Fibroblast of skin of scalp (primary cell): ENCODE data around the gene GLDN.

Source experiments
- DNase-seq: peaks from one replicate; pipeline ENCODE4 v3.0.0-alpha.2; 2013

The GLDN gene

DNA sequence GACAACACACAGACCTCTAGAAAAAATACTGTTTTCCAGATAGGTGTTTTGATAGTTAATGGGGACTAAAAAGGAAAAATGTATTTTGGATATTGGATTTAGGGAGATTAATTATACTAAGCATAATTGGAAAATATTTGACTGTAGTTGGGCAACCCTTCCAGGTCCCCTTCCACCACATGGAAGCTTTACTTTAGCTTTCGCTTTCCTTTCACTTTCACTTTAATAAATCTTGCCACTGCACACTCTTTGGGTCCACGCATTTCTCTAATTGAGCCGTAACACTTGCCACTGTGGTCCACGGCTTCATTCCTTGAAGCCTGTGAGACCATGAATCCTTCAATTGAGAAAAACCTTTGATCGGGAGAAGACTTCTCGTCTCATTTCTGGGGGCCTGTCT, 15.5 kb downstream of the GLDN start:
- DNase-seq, result no peak

DNA sequence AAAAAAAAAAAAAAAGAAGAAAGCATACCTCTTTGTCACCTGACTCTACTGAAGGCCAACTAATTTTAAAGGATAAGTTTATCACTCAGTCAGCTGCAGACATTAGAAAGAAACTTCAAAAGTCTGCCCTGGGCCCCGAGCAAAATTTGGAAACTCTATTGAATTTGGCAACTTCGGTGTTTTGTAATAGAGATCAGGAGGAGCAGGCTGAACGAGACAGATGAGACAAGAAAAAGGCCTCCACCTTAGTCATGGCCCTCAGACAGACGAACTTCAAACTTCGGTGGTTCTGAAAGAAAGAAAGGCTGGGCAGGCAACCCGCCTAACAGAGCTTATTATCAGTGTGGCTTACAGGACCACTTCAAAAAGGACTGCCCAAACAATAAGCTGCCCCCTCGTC, 18.5 kb downstream of the GLDN start:
- DNase-seq, result no peak

DNA sequence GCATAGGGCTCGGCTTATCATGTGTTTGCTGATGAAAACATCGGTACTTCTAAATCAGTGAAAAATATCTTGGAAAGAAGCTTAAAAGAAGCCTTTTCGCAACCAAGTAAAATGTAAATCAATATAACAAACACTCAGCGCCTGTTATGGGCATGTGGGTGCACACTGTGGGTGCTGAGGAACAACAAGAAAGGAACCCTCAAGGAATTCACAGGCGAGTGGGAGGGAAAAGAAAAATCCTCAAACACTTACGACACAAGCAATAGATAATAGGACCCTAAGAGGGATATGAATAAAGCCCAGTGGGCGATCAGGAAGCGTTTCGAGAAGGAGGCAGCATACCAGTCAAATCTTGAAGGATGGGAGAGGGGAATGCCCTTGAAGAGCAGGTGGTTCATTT, 21.9 kb downstream of the GLDN start:
- no peak for DNase-seq

DNA sequence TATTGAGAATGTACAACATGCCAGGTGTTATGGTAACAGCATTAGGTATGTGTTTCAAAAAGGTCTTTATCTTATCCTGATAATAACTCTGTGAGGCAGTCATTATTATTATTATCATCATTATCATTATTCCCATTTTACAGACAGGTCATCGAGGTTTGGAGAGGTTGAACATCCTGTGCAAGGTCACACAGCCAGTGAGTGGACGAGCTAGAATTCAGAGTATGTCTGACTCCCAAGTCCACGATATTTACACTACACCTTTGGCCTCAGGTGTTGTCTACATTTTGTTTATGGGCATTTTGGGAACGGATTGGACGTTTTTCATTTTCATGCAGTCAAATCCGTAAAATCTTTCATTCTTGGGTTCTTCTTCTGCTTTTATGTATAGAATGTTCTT, 24.0 kb downstream of the GLDN start:
- DNase-seq, result no peak

DNA sequence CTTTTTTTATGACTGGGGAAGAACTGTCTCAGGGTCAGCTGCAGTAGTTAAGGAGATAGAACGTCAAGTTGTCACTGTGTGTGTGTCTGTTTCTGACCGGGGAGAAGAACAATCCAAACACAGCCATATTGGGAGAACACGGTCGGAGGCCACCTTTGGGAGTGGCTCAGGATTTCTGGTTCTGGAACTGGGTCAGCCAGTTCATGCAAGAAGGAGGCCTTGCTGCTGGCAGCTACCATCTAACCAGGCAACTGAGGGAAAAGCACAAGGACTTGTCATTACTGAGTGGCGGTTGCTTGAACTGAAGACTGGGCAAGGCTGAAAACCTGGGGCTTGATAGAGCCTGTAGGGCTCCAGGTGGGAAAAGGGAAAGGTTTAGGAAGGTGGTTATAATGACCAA, 24.6 kb downstream of the GLDN start:
- DNase-seq, result no peak

DNA sequence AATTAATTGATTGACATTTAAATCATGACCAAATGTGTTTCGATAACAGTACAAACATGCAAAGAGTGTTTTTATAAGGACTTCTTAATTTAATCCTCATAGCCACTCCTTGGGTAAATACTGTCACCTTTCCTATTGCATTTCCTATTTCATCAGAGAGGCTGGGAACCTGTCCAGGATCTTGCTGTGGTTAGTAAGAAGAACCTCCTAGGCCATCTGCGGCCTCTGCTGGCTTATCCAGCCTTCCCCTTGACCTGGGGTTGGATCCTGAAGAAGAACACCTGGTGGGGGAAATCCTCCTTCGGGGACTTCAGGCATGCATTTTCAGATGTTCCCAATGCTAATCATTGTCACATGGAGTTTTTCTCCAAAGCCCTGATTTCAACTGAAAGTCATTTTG, 25.5 kb downstream of the GLDN start:
- peak; percentile 8 for DNase-seq

DNA sequence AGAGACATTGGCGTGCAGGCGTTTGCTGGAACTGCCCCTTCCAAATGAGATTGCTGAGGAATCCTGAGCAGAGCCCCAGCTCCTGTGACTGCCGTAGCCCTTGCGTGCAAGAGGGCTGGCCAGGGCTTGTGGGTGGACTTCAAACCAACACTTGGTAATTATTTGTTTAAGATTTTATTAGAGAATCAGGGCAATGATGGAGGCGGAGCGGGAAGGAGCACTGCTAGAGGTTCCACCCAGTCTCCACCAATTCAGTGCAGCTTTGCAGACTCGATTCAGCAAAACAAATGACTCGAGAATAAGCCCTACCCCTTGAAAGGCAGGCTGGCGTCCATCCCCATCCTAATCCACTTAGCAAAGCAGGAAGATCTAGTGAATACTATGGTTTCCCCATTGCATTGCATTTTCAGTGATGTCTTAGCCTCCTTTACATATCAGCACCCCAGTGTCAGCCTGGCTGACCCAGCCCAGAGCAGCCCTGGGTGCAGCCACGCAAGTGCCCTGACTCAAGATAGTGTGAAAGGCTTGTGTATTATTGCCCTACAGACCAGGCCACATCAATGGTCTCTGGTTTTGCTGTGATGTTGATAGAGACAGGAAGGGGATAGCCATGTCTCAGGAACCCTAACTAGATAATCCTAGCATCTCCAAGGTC, 26.0 kb downstream of the GLDN start:
- DNase-seq, result peak; percentile 9

DNA sequence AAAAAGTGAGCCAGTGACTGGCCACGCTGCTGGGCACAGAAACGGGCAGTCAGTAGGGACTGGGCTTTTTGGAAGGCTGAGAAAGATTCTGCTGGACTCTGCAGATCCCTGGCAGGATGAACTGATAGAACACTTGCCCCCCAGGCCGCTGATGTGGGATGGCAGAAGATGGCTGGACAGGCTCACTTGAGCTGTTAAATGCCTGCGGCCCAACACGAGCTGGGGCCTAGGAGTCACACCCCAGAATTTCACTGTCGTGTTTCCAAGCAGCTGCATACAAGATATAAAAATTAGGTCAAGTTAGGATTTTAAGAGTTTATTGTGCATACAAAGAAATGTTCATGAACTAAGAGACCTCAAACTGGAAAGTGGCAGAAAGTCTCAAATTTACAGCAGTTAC, 26.9 kb downstream of the GLDN start:
- DNase-seq, result no peak

DNA sequence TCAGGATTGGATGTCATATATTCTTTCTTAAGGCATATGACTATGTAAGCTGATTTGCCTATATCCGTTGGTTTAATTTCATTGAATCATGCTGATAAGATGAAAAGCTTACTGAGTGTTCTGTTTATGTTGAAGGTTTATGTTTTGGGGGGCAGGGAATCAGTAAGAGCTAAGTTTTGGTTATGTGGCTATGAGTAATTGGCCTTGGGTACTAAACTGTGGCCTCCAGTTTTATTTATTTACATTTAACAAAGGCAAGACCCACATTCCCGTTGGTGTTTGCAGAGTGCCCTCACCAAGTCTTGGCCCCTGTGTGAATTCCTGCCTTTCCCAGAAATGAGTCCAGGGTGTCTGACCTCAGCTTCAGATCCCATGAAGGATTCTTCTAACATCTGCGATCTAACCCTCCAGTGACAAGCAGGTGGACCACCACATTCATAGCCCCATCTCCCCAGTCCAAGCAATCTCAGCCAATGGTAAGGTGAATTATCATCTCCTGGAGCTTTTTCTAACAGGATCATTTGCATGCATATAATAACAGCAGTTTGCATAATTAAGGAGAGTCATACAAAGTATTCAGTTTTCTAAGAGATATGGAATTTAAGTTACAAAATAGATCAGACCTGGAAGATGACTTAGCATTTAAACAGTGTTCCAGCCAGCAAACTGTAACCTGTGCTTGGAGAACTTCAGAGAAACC, 27.4 kb downstream of the GLDN start:
- DNase-seq, result peak; percentile 22

DNA sequence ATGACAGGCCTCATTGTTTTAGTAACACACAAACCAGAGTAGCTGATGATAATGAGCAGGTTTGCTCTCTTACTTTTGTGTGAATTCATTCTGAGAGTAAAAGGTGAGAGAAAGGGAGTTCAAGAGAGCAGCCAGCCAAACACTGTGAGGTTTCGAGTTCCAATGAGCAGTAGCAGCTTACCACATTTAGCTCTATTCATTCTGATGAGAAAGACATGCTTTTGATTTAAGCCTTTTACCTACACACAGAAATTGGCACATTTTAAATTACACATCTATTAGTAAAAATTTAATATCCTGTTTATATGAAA, 28.0 kb downstream of the GLDN start:
- DNase-seq, result no peak

DNA sequence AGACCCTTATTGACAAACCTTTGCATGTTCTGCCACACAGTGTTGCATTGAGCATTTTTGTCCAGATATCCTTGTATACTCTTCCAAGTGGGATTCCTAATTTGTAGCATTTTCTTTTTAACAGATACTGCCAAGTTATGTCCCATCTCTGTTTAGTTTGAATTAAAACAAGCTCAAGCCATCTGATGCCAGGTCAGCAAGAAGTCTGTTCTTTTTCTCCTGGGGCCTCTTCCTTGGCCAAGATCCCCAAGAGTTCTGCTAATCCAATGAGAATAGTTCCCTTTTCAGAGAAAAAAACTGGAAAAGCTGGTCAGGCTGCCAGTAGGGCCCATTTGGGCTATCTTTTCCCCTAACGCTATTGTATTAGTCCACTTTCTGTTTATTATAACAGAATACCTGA, 29.8 kb downstream of the GLDN start:
- DNase-seq, result no peak

DNA sequence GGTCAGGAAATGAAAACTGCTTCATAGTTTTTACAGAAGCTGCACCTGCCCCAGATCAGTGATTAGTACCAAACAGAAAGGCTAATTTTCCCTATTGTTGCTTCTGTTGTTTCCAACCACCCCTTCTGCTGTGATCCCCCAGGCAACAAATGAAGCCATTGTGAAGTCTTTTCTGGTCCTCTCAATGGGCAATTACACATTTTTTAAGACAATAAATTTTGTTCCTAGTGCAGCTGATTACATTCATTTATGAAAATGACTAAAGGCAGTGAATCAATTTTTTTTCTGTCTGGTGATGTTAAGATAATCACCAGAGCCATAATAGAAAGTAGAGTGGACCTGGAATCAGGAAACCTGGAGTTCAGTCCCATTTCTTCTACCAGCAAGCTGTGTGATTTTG, 32.7 kb downstream of the GLDN start:
- no peak for DNase-seq

DNA sequence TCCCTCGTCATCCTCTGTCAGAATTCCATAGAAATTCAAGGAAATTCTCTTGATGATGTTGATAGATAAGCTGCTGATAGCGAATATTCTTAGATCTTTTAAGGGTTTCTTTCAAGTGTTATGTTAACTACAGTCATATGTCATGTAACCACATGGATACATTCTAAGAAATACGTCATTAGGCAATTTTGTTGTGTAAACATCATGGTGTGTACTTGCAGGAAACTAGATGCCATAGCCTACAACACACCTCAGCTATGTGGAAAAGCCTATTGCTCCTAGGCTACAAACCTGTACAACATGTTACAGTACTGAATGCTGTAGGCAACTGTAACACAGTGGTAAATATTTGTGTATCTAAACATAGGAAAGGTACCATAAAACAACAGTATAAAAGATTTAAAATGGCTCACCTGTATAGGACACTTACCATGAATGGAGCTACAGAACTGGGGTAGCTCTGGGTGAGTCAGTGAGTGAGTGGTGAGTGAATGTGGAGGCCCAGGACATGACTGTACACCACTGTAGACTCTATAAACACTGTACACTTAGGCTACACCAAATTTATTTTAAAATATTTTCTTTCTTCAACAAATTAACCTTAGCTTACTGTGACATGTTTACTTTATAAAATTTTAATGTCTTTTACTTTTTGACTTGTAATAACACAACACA, 34.6 kb downstream of the GLDN start:
- DNase-seq, result no peak

DNA sequence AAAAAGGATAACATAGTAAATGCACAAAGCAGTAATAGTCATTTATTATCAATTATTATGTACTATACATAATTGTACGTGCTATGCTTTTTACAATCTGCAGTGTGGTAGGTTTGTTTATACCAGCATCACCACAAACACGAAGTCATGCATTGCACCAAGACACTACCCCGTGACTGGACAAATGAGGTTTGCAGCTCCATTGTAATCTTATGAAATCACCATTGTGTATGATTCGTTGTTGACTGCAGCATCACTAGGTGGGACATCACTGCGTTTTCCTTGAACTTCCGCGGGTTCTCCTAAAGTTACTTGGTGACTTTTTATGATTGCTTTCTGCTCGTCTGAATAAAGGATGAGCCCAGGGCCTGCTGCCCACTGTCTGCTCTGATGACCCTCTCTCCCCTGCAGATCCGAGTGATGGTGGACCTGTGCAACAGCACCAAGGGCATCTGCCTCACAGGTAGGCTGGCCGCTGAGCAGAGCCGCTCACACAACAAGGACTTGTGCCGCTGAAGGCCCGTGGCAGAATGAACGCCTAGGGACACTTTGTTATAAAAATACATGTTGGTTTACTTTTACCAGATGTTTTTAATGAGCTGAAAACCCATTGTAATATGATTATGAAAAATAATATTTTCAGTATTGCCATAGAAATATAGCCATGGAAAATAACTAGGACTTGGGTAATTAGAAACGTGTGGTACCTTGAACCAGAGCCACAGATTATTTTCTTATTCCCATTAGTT, 35.8 kb downstream of the GLDN start:
- DNase-seq, result peak; percentile 12

DNA sequence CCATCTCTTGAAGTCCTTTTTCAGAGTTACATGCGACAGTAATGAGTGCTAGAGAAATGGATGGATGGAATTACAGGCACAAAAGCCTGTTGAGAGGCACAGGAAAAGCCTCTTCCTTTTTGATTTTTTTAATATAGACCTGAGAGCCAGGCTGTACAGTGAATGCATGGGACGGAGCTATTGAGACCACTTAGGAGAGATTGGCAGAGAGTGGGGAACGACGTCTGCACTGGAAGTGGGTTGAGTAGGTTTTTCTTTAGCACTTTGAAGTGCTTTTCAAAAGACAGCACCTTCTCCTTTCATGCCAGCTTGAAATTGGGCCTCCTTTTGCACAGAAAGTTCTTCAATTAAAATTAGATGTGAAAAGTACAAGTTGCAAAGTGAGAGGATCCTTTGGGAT, 37.0 kb downstream of the GLDN start:
- no peak for DNase-seq

DNA sequence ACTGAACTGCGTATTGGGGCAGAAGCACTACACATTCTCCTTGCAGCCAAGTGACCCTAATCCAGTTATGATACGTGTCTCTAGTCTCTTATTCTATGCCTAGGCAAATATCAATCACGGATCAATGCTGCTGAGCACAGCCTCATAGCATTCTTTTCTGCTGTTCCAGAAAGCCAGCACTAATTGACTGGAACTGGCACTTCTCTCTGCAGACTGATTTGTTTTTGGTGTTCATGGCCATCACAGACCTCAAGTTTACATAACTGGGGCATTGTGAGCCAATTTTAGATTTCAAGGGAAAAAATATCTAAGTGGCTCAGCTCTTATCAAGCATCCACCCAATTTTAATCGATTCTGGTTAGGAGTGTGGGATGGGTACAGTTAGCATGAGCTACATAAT, 37.9 kb downstream of the GLDN start:
- no peak for DNase-seq

DNA sequence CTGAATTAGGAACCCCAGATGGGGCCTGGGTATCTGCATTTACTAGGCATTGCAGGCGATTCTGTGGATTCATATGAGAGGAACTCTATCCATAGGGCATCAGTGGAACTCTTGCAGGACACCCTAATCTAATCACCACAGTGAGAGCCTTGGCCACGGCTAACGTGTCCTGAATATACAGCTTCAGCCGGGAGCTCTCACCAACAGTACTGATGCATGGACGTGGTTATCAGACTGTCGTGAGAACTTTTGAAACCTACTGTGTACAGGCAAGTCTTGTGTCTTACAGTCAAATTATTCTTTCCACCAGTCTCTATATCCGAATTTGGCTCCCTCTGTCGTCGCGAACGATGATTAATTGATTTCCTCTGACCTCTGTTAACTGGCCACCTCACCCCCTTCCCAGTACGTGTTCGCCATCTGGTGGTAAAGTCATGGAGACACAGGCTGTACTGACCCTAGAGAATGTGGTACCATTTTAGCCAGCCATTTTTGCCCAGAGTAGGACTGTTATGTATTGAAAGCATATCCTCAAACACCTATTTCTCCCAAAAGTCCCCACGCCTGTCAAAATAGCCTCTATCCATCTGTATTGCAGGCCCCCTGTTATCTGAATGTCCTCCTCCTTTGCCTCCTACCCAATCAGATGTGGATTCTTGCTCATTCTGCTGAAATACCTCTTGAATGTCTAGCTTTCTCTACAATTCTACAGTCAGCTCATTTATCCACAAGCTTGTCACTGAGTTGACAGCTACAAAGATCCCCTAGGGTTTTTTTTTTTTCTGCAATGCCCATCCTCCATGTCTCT, 39.7 kb downstream of the GLDN start:
- DNase-seq, result peak; percentile 78

DNA sequence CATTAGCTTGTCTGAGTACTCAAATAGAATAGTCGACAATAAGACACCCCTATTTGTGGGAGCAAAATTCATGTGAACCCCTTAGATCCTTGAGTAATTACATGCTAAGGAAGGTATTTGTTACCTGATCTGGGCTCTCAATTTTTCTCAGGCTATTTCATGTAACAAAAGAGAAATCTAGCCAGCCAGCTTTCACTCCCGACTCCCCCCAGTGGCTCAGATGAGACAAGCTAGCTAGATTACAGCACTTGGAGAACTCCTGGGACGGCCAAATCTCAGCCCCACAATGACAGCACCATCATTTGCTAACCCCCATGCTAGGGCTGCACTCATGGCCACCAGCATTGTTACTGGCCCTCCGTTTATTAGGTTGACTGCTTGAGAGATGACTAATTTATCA, 41.3 kb downstream of the GLDN start:
- DNase-seq, result peak; percentile 53

DNA sequence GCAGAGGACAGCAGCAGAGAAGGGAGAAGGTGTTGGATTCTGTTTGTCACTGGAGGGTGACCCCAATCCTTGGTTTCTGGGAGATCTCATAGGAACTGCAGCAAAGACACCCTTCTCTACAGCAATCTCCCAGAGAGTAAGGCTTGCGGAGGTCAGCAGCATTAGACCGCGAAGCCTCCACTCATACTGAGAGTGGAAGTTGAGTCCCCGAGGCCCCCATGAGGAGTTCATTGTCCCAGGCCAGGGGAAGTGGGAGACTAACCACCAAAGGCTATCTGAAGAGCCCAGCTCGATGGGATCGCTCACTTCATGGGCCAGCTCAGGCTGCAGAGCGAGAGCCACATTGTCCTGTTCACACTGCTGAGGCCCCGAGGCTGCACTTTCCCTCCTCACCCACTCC, 44.6 kb downstream of the GLDN start:
- DNase-seq, result no peak

DNA sequence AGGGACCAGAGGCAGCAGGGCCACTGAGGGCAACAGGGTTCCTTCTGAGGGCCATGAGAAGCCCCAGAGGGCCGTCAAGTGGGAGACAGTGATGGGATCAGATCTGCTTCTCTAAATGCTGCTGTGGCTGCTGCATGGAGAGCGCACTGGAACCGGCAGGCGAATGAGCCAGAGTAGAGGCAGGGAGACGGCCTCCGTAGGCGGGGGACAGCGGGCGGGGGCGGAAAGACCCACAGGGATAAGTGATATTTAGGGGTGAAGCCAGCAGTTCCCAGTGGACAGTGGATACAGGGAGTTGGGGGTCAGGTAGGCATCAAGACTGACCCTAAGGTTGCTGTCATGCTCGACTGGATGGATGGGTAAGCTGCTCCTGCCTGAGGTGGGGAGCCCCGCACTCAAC, 45.0 kb downstream of the GLDN start:
- DNase-seq, result no peak

DNA sequence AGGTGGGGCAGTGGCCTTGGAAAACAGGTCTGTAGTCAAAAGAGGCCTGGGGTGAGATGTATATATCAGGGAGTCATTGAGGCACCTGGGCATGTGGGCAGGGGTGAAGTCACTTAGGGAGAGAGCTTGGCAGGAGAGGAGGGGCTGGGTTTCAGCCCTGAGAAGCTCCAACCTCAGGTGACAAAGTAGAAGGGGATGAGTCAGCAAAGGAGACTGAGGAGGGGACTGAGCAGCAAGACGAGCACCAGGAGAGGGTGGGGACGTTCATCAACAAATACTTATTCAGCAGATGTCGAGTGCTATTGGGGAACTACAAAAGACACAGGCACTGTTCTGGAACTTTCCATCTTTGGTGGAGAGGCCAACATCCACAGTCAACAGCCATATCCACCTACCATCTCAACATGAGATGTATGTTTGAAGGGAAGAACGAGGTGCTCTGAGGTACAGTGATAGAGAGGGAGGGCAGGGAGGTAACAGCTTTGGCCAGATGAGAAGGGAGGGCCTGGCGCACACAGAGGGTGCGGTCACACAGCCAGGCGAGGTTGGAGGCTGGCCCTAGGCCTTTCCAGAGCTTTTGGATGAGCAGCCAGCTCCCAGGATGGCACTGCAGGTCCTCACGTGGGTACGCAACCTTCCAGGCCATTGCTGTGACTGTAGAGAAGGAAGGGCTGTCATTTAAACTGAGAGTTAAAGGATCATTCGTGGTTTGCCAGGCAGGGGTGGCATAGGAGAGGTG, 45.7 kb downstream of the GLDN start:
- DNase-seq, result no peak

DNA sequence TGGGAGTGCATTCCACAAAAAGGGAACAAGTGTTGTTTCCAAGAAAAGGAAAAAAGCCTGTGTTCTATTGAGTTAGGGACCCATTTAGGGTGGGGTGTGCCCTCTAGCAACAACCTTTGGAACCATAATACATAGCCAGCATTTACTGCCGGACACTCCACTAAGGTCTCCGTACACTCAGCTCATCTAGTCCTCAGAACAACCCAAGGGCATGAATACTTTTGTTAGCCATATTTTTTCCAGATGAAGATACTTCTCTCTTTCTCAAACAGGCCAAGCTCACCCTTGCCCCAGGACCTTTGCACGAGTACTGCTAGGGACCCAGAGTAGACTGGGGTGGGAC, 46.2 kb downstream of the GLDN start:
- no peak for DNase-seq
